Spleen (tissue), 7 donors: Measurements from ENCODE around the gene TBX10.

ENCODE experiments used
- POLR2A ChIP-seq, 3 donors: fragments of 450-650 bp; IDR thresholded peaks; one replicate each; pipeline ENCODE4 v1.5.1; 2017; ENCODE audit warnings: antibody characterized with exemption in 3 of 3, mild to moderate bottlenecking in 1 of 3
- POLR2AphosphoS5 ChIP-seq, 3 donors: sonication (generic); formaldehyde crosslinking; IDR thresholded peaks; one replicate each; pipeline ENCODE4 v1.5.1; 2017; ENCODE audit warnings: antibody characterized with exemption in 3 of 3
- TF ChIP-seq, protein P1 (sequence below), 11 experiments: fragments of 200-600 bp in 7 of 11; fragments of 450-650 bp in 4 of 11; sonication (generic) in 4 of 11; IDR thresholded peaks in 8 of 11; conservative IDR thresholded peaks in 3 of 11; 1 replicate in 7 of 11; 2 replicates in 4 of 11; pipeline versions ENCODE4 v1.4.0 to v1.8.0; 2016 to 2021; ENCODE audit warnings: antibody characterized with exemption in 11 of 11, inconsistent platforms in 4 of 11, mild to moderate bottlenecking in 1 of 11
- donor health status: DM: no; HTN: no; CAD: no; lungs with moderate emphysema.
- donor health status: DM: no; HTN: no; CAD: no.
- donor health status: DM: no; HTN: no; CAD: no.

DNA sequence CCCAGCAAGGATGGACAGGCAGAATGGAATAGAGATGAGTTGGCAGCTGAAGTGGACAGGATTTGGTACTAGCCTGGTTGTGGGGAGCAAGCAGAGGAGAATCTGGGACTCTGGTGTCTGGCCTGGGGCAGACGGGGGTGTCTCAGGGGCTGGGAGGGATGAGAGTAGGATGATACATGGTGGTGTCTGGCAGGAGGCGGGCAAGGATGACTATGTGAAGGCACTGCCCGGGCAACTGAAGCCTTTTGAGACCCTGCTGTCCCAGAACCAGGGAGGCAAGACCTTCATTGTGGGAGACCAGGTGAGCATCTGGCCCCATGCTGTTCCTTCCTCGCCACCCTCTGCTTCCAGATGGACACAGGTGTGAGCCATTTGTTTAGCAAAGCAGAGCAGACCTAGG is 53.7 kb downstream of the TBX10 start:
- TF ChIP-seq, protein P1, sequence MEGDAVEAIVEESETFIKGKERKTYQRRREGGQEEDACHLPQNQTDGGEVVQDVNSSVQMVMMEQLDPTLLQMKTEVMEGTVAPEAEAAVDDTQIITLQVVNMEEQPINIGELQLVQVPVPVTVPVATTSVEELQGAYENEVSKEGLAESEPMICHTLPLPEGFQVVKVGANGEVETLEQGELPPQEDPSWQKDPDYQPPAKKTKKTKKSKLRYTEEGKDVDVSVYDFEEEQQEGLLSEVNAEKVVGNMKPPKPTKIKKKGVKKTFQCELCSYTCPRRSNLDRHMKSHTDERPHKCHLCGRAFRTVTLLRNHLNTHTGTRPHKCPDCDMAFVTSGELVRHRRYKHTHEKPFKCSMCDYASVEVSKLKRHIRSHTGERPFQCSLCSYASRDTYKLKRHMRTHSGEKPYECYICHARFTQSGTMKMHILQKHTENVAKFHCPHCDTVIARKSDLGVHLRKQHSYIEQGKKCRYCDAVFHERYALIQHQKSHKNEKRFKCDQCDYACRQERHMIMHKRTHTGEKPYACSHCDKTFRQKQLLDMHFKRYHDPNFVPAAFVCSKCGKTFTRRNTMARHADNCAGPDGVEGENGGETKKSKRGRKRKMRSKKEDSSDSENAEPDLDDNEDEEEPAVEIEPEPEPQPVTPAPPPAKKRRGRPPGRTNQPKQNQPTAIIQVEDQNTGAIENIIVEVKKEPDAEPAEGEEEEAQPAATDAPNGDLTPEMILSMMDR (IDR thresholded peaks at IDR 0.05 in 8 of 11, conservative IDR thresholded peaks at IDR 0.05 in 3 of 11) = no peak
- no peak for TF ChIP-seq POLR2AphosphoS5 (IDR thresholded peaks at IDR 0.05)
- no peak for TF ChIP-seq POLR2A (IDR thresholded peaks at IDR 0.05)
